PC-9 (cell line): ENCODE measurements around the gene PHACTR3.

Source experiments
- EZH2 ChIP-seq: fragments of 200-600 bp; sonication (generic); IDR thresholded peaks from 2 replicates; pipeline ENCODE4 v1.8.0; 2017; ENCODE audit warnings: antibody characterized with exemption, low read depth
- TF ChIP-seq, protein P1 (sequence below): fragments of 200-600 bp; sonication (generic); conservative IDR thresholded peaks from 2 replicates; pipeline ENCODE4 v1.6.1; 2017; ENCODE audit warnings: mixed run types, antibody characterized with exemption, mild to moderate bottlenecking, moderate library complexity

DNA sequence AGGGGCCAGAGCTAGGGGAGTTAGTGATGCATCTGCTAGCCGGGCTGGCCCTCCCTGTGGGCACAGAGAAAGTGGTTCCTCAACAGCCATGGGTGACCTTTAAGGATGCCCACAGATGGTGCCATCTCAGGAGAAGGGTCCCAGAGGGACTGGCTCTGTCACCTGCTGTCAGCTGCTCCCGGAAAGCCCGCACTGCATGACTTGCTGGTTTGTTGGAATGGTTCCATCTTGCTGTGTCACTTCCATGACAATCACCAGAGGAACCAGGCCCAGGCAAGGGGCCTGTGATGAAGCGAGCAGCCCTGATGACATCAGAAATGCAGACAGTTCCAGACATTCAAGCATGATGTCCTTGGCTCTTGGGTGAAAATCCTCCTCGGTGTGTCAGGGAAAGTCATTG lies 125.2 kb downstream of the PHACTR3 start:
- TF ChIP-seq, protein P1, sequence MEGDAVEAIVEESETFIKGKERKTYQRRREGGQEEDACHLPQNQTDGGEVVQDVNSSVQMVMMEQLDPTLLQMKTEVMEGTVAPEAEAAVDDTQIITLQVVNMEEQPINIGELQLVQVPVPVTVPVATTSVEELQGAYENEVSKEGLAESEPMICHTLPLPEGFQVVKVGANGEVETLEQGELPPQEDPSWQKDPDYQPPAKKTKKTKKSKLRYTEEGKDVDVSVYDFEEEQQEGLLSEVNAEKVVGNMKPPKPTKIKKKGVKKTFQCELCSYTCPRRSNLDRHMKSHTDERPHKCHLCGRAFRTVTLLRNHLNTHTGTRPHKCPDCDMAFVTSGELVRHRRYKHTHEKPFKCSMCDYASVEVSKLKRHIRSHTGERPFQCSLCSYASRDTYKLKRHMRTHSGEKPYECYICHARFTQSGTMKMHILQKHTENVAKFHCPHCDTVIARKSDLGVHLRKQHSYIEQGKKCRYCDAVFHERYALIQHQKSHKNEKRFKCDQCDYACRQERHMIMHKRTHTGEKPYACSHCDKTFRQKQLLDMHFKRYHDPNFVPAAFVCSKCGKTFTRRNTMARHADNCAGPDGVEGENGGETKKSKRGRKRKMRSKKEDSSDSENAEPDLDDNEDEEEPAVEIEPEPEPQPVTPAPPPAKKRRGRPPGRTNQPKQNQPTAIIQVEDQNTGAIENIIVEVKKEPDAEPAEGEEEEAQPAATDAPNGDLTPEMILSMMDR: no peak
- TF ChIP-seq EZH2: no peak
